ENCODE data around the gene ANKRD11. TPM values are rescaled to one million over a fixed set of nuclear protein-coding genes. Genes with fewer than 3 reads are reported as not detected.
A peak's percentile ranks its signal among the peaks of the same experiment; 100 is the strongest.

ANKRD11 gene
- total RNA-seq, 1 donor from 2014 or later: 178 TPM

DNA sequence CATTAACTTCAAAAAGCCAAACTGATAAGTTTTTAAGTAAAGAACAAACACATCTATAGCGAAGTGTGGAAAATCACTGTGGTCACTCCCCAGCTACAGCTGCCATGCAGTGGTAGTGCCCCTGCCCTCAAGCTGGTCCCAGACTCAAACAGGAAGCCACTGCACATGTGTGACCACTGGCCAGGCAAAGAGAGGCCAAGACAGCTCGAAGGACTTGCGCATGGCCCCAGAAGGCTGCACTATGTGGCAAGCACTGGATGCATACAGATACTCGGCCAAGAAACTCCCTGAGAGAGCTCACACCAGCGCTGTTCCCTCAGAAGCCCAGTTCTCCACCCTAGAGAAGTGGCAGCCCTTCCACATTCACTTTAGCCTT, 82.4 kb downstream of the ANKRD11 start:
- Mint-ChIP-seq H3K4me1 (ENCODE audit: low read depth) (peaks cover 54% of the 10 kb centered on the region), H3K36me3 (ENCODE audit: insufficient read depth) (no peaks in the 10 kb centered on the region), H3K27ac (peak overlapping the region; percentile 91), H3K4me3 (ENCODE audit: low read depth) (no peak overlapping the region), H3K9me3 (ENCODE audit: low read depth) (no peaks in the 10 kb centered on the region), H3K27me3 (no peaks in the 10 kb centered on the region)
- TF ChIP-seq, protein P1, sequence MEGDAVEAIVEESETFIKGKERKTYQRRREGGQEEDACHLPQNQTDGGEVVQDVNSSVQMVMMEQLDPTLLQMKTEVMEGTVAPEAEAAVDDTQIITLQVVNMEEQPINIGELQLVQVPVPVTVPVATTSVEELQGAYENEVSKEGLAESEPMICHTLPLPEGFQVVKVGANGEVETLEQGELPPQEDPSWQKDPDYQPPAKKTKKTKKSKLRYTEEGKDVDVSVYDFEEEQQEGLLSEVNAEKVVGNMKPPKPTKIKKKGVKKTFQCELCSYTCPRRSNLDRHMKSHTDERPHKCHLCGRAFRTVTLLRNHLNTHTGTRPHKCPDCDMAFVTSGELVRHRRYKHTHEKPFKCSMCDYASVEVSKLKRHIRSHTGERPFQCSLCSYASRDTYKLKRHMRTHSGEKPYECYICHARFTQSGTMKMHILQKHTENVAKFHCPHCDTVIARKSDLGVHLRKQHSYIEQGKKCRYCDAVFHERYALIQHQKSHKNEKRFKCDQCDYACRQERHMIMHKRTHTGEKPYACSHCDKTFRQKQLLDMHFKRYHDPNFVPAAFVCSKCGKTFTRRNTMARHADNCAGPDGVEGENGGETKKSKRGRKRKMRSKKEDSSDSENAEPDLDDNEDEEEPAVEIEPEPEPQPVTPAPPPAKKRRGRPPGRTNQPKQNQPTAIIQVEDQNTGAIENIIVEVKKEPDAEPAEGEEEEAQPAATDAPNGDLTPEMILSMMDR (IDR thresholded peaks at IDR 0.05; ENCODE audit: unreplicated experiment): no peak
- no peak for DNase-seq (ENCODE audit: low spot score, unreplicated experiment)

DNA sequence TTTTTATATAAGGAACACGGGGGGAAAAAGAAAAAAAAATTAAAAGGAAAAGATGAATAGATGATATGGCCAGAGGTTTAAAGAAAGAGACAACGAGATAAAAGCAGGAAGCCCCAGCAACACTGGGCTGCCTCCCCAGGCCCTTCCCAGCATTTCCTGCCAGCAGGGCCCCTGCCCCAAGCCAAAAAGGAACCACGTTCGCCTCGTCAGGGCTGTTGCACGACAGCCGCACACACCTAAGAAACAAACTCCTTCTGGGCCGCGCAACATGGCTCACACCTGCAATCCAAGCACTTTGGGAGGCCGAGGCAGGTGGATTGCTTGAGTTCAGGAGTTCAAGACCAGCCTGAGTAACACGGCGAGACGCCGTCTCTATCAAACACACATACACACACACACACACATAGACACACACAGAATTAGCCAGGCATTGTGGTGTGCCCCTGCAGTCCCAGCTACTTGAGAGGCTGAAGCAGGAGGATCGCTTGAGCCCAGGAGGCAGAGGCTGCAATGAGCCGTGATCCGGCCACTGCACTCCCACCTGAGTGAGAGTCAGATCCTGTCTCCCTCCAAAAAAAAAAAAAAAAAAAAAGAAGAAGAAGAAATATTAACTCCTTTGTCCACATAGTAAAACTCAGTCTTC, 83.0 kb downstream of the ANKRD11 start:
- Mint-ChIP-seq H3K4me3 (ENCODE audit: low read depth) (no peak overlapping the region), H3K36me3 (ENCODE audit: insufficient read depth) (no peaks in the 10 kb centered on the region), H3K4me1 (ENCODE audit: low read depth) (peaks cover 50% of the 10 kb centered on the region), H3K27me3 (no peaks in the 10 kb centered on the region), H3K27ac (peak overlapping the region; percentile 91), H3K9me3 (ENCODE audit: low read depth) (no peaks in the 10 kb centered on the region)
- TF ChIP-seq, protein P1 (IDR thresholded peaks at IDR 0.05; ENCODE audit: unreplicated experiment): no peak
- no peak for DNase-seq (ENCODE audit: low spot score, unreplicated experiment)

DNA sequence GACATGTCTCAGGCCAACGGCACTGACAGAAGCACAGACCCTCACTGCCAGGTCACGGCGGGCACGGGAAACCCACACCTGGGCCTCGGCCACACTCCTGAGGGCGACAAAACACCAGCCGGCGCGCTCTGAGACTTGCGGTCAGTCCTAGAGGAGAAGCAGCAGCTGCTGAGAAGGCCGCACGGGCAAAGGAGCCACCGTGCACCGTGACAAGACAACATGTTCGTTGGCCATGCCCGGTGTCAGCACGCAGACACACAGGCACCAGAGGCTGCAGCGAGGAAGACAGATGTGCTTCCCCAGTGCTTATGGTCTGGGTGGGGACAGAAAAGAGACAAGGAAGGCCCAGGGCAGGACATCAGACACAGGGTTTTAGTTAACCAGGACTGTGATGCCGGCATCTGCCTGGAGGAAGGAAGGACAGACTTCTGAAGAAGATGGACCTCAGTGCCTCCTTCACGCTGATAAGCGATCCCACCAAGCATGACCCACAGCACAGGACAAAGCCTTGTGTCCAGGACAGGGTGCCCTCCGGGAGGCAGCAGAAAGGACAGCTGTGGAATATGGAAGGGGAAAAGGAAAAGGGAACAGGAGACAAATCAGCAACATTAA, 84.0 kb downstream of the ANKRD11 start:
- Mint-ChIP-seq H3K27ac (peak overlapping the region; percentile 84), H3K27me3 (no peaks in the 10 kb centered on the region), H3K9me3 (ENCODE audit: low read depth) (no peaks in the 10 kb centered on the region), H3K36me3 (ENCODE audit: insufficient read depth) (no peaks in the 10 kb centered on the region), H3K4me3 (ENCODE audit: low read depth) (no peak overlapping the region), H3K4me1 (ENCODE audit: low read depth) (peaks cover 56% of the 10 kb centered on the region)
- TF ChIP-seq, protein P1 (IDR thresholded peaks at IDR 0.05; ENCODE audit: unreplicated experiment): no peak
- DNase-seq (ENCODE audit: low spot score, unreplicated experiment): no peak

DNA sequence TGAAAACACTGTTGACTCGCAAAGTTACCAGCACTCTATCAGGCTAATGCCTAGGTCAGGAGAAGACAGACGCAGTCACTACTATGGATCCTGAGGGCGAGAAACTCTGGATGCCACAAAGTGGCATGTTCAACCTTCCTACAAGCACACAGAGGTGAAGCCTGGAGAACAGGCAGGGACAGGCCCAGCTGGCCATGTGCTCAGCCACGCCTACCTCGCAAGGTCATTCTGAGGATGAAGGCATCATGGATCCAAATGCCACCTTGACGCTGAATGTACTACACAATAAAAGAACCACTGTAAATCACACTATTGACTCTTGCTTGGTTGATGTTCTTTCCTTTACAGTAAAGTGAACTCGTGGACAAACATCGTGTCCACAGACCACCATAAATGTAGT, 85.8 kb downstream of the ANKRD11 start:
- H3K4me3 Mint-ChIP-seq (ENCODE audit: low read depth): no peak overlapping the region
- no peaks in the 10 kb centered on the region for H3K9me3 Mint-ChIP-seq (ENCODE audit: low read depth)
- H3K27ac Mint-ChIP-seq: no peak overlapping the region
- no peaks in the 10 kb centered on the region for H3K36me3 Mint-ChIP-seq (ENCODE audit: insufficient read depth)
- peaks cover 53% of the 10 kb centered on the region for H3K4me1 Mint-ChIP-seq (ENCODE audit: low read depth)
- no peak for DNase-seq (ENCODE audit: low spot score, unreplicated experiment)
- H3K27me3 Mint-ChIP-seq: no peaks in the 10 kb centered on the region
- TF ChIP-seq, protein P1 (IDR thresholded peaks at IDR 0.05; ENCODE audit: unreplicated experiment): no peak

DNA sequence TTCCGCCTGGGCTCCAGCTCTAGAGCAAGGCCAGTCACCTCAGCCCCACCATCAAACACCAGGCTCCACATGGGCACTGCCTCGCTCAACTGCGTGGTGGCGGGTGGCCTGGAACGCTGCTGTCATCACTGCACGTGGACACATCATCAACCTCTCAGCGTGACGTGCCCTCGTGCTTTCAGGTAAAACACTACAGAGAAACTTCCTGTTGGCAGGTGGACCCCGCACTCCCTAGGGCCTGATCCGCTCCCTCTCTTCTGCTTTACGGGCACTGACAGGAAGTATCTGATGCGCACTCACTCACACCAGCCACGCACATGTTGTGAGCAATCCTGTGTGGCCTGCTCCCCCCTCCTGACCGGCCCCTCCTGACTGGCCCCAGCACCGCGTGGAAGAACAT, 87.4 kb downstream of the ANKRD11 start:
- no peak for DNase-seq (ENCODE audit: low spot score, unreplicated experiment)
- H3K27me3 Mint-ChIP-seq: no peaks in the 10 kb centered on the region
- H3K4me1 Mint-ChIP-seq (ENCODE audit: low read depth): peaks cover 42% of the 10 kb centered on the region
- H3K36me3 Mint-ChIP-seq (ENCODE audit: insufficient read depth): peaks cover 4% of the 10 kb centered on the region
- H3K27ac Mint-ChIP-seq: peak overlapping the region; percentile 84
- H3K4me3 Mint-ChIP-seq (ENCODE audit: low read depth): no peak overlapping the region
- no peaks in the 10 kb centered on the region for H3K9me3 Mint-ChIP-seq (ENCODE audit: low read depth)
- TF ChIP-seq, protein P1 (IDR thresholded peaks at IDR 0.05; ENCODE audit: unreplicated experiment): no peak

All from progenitor cell of endocrine pancreas (in vitro differentiated cells).